ENCODE measurements around the gene SLC24A4. TPM values are rescaled to one million over a fixed set of nuclear protein-coding genes. Genes with fewer than 3 reads are reported as not detected.
A peak's percentile ranks its signal among the peaks of the same experiment; 100 is the strongest.

Gene SLC24A4
- total RNA-seq, 1 experiment from 2014 or later: not detected

GRCh38 chr14:92470811-92471210 is 147.8 kb downstream of the SLC24A4 start:
- Histone ChIP-seq H3K4me3 (replicated peaks in 1 of 2; ENCODE audit: low read depth in 1 of 2, low read length in 2 of 2) (no peak overlapping the region), H3K9ac (ENCODE audit: low read length) (no peak overlapping the region), H3K79me2 (ENCODE audit: insufficient read depth, low read length) (no peaks in the 10 kb centered on the region), H3K9me2 (ENCODE audit: insufficient read depth) (no peaks in the 10 kb centered on the region), H3K9me3 (ENCODE audit: control insufficient read depth in 1 of 2, insufficient read depth in 1 of 2, low read depth in 1 of 2, low read length in 2 of 2) (peaks cover 4 to 7% of the 10 kb centered on the region in 2 experiments; a peak in 2 of 4 replicates), H4K20me1 (ENCODE audit: insufficient read depth) (no peaks in the 10 kb centered on the region), H3K27me3 (ENCODE audit: insufficient read depth, low read length) (no peaks in the 10 kb centered on the region), H2AFZ (ENCODE audit: low read depth, low read length, poor library complexity, severe bottlenecking) (no peak overlapping the region), H3K4me1 (ENCODE audit: control insufficient read depth in 1 of 2, insufficient read depth in 2 of 2, low read length in 2 of 2) (peaks cover 34 to 48% of the 10 kb centered on the region in 2 experiments), H3K27ac (ENCODE audit: low read depth, low read length) (no peak overlapping the region), H3K36me3 (ENCODE audit: control insufficient read depth in 1 of 2, insufficient read depth in 2 of 2, low read length in 2 of 2) (no peaks in the 10 kb centered on the region), H3K4me2 (ENCODE audit: low read length) (peak overlapping the region; percentile 53)
- ChIA-PET CTCF (no interaction called here), RAD21 (ENCODE audit: low non-redundant PET in 1 of 2, low total read pairs in 2 of 2, uncharacterized antibody in 2 of 2, unreplicated experiment in 2 of 2) (no interaction called here), POLR2A (no interaction called here)
- DNase-seq (ENCODE audit: low read depth, low spot score) (no peak), ATAC-seq (no peak)
- intact Hi-C loops (cut with micrococcal nuclease): loop anchor here (10.0 kb wide), 1 partner anchor 214 kb away; no protein-coding TSS in a partner anchor
- BruUV-seq (replicated peaks): no TSS peak
- TF ChIP-seq, protein P1, sequence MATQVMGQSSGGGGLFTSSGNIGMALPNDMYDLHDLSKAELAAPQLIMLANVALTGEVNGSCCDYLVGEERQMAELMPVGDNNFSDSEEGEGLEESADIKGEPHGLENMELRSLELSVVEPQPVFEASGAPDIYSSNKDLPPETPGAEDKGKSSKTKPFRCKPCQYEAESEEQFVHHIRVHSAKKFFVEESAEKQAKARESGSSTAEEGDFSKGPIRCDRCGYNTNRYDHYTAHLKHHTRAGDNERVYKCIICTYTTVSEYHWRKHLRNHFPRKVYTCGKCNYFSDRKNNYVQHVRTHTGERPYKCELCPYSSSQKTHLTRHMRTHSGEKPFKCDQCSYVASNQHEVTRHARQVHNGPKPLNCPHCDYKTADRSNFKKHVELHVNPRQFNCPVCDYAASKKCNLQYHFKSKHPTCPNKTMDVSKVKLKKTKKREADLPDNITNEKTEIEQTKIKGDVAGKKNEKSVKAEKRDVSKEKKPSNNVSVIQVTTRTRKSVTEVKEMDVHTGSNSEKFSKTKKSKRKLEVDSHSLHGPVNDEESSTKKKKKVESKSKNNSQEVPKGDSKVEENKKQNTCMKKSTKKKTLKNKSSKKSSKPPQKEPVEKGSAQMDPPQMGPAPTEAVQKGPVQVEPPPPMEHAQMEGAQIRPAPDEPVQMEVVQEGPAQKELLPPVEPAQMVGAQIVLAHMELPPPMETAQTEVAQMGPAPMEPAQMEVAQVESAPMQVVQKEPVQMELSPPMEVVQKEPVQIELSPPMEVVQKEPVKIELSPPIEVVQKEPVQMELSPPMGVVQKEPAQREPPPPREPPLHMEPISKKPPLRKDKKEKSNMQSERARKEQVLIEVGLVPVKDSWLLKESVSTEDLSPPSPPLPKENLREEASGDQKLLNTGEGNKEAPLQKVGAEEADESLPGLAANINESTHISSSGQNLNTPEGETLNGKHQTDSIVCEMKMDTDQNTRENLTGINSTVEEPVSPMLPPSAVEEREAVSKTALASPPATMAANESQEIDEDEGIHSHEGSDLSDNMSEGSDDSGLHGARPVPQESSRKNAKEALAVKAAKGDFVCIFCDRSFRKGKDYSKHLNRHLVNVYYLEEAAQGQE (IDR thresholded peaks at IDR 0.05; ENCODE audit: low read depth): no peak
- TF ChIP-seq, protein P2, sequence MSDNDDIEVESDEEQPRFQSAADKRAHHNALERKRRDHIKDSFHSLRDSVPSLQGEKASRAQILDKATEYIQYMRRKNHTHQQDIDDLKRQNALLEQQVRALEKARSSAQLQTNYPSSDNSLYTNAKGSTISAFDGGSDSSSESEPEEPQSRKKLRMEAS (IDR thresholded peaks at IDR 0.05): no peak
- TF ChIP-seq RAD21 (IDR thresholded peaks at IDR 0.05; ENCODE audit: low read depth) (no peak), SP1 (IDR thresholded peaks at IDR 0.05; ENCODE audit: low read depth) (no peak), SRF (IDR thresholded peaks at IDR 0.05; ENCODE audit: low read depth) (no peak), EGR1 (IDR thresholded peaks at IDR 0.05; ENCODE audit: low read depth) (no peak), EZH2phosphoT487 (IDR thresholded peaks at IDR 0.05; ENCODE audit: borderline replicate concordance) (no peak), YY1 (IDR thresholded peaks at IDR 0.05; ENCODE audit: extremely low read depth, insufficient replicate concordance, low read depth, low read length) (no peak)
